ENCODE results near the gene PAM. TPM values are rescaled to one million over a fixed set of nuclear protein-coding genes. Genes with fewer than 3 reads are reported as not detected.
"Not testable (repeated sequence)": the region's sequence is repeated elsewhere in the genome, so short reads cannot be mapped to it uniquely, and the experiment has no call there.

The PAM gene
- polyA plus RNA-seq, 1 donor from 2014 or later = 363 TPM

DNA sequence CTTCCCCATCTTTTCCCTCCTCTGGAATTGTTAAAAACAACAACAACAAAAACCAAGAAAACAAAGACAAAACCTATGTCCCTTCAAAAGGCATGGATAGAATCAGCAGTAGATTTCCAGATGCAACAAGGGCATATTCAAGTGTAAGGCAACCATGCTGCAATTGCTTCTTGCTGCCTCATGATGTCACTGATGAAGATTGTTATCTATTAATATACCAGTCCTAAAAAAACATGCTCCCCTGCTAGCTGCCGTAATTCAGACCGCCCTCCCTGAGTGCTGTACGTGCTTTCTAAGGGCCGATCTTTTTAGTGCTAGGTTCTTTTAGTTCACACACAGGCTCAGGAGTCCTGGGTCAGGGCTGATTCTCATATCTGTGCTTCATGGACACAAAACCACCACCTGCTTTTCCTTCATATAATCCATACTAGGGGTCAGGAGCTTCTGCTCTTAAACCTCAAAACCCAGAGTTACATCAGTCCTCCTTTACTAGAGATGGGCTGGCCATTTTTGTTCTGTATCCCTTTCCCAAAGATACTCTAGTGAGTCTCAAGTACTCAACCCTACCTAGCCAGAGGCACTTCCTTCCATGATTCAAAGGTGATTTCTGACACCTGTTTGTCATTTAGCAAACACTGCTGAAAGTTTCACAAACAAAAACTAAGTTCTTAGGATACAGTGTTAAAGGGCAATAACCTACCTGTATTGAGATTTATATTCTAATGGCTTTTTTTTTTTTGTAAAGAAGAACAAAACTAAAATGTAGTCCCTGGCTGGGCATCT, 282.8 kb downstream of the PAM start:
- Histone ChIP-seq H3K9ac (ENCODE audit: low read length) (no peak overlapping the region), H3K36me3 (ENCODE audit: insufficient read depth, low read length) (no peaks in the 10 kb centered on the region), H3F3A (ENCODE audit: insufficient read depth, low read length, poor library complexity, severe bottlenecking) (no peaks in the 10 kb centered on the region), H2AFZ (ENCODE audit: low read depth, low read length) (no peak overlapping the region), H3K27ac (ENCODE audit: low read length) (no peak overlapping the region), H3K9me2 (ENCODE audit: insufficient read depth, low read length) (no peaks in the 10 kb centered on the region), H3K4me3 (ENCODE audit: low read length) (no peak overlapping the region), H4K20me1 (ENCODE audit: insufficient read depth) (no peaks in the 10 kb centered on the region), H3K27me3 (ENCODE audit: insufficient read depth, low read depth, low read length) (no peaks in the 10 kb centered on the region), H3K9me3 (ENCODE audit: low read length) (no peaks in the 10 kb centered on the region), H3K79me2 (replicated peaks; ENCODE audit: insufficient read depth, low read length) (no peaks in the 10 kb centered on the region), H3K4me2 (ENCODE audit: low read length) (no peak overlapping the region)
- TF ChIP-seq EP300 (conservative IDR thresholded peaks at IDR 0.05; ENCODE audit: poor library complexity, severe bottlenecking) (no peak), POLR2AphosphoS5 (IDR thresholded peaks at IDR 0.05) (no peak), MXI1 (conservative IDR thresholded peaks at IDR 0.05; ENCODE audit: poor library complexity, severe bottlenecking) (no peak)
- TF ChIP-seq, protein P1, sequence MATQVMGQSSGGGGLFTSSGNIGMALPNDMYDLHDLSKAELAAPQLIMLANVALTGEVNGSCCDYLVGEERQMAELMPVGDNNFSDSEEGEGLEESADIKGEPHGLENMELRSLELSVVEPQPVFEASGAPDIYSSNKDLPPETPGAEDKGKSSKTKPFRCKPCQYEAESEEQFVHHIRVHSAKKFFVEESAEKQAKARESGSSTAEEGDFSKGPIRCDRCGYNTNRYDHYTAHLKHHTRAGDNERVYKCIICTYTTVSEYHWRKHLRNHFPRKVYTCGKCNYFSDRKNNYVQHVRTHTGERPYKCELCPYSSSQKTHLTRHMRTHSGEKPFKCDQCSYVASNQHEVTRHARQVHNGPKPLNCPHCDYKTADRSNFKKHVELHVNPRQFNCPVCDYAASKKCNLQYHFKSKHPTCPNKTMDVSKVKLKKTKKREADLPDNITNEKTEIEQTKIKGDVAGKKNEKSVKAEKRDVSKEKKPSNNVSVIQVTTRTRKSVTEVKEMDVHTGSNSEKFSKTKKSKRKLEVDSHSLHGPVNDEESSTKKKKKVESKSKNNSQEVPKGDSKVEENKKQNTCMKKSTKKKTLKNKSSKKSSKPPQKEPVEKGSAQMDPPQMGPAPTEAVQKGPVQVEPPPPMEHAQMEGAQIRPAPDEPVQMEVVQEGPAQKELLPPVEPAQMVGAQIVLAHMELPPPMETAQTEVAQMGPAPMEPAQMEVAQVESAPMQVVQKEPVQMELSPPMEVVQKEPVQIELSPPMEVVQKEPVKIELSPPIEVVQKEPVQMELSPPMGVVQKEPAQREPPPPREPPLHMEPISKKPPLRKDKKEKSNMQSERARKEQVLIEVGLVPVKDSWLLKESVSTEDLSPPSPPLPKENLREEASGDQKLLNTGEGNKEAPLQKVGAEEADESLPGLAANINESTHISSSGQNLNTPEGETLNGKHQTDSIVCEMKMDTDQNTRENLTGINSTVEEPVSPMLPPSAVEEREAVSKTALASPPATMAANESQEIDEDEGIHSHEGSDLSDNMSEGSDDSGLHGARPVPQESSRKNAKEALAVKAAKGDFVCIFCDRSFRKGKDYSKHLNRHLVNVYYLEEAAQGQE (IDR thresholded peaks at IDR 0.05; ENCODE audit: borderline replicate concordance) = no peak
- TF ChIP-seq, protein P2, sequence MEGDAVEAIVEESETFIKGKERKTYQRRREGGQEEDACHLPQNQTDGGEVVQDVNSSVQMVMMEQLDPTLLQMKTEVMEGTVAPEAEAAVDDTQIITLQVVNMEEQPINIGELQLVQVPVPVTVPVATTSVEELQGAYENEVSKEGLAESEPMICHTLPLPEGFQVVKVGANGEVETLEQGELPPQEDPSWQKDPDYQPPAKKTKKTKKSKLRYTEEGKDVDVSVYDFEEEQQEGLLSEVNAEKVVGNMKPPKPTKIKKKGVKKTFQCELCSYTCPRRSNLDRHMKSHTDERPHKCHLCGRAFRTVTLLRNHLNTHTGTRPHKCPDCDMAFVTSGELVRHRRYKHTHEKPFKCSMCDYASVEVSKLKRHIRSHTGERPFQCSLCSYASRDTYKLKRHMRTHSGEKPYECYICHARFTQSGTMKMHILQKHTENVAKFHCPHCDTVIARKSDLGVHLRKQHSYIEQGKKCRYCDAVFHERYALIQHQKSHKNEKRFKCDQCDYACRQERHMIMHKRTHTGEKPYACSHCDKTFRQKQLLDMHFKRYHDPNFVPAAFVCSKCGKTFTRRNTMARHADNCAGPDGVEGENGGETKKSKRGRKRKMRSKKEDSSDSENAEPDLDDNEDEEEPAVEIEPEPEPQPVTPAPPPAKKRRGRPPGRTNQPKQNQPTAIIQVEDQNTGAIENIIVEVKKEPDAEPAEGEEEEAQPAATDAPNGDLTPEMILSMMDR (IDR thresholded peaks at IDR 0.05; ENCODE audit: poor library complexity, severe bottlenecking) = no peak

DNA sequence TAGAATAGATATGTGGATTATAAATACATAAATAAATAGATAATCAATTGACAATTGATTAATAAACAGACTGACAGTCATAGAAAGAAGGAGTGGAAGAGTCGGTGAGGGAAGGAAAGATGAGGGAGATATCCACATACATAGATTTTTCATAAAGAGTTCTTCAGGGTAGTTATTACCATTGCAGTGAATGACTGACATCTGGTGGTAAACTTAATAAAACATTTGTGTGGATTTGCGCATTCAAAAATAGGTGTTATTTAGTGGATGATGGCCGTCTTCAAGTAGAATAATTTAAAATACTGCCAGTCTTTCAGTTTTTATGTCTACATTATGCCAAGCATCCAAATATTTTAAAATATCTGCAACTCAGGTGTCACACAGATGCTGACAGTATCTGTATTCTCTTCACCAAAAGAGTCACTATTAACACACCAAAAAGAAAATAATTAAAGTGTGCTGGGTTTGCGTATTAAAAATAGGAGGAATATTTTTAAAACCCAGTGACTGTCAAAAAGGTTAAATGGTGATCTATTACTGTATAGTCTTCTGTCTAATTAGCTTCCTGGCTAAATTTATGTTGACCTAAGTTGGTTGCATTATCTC, 286.1 kb downstream of the PAM start:
- peak; percentile 91 for TF ChIP-seq SMC3 (conservative IDR thresholded peaks at IDR 0.05; ENCODE audit: poor library complexity)
- peak; percentile 90 for TF ChIP-seq RAD21 (conservative IDR thresholded peaks at IDR 0.05)
- TF ChIP-seq, protein P1 (IDR thresholded peaks at IDR 0.05; ENCODE audit: borderline replicate concordance) = no peak
- TF ChIP-seq, protein P2 (IDR thresholded peaks at IDR 0.05; ENCODE audit: poor library complexity, severe bottlenecking) = peak; percentile 77
- no peak overlapping the region for H3K4me2 ChIP-seq (ENCODE audit: low read length)

DNA sequence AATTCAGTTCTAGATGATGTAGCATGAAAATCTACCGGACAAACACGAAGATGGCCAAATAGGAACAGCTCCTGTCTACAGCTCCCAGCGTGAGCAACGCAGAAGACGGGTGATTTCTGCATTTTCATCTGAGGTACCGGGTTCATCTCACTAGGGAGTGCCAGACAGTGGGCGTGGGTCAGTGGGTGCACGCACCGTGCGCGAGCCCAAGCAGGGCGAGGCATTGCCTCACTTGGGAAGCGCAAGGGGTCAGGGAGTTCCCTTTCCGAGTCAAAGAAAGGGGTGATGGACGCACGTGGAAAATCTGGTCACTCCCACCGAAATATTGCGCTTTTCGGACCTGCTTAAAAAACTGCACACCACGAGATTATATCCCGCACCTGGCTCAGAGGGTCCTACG, 291.6 kb downstream of the PAM start:
- H3K36me3 ChIP-seq (ENCODE audit: insufficient read depth, low read length); H3K9ac ChIP-seq (ENCODE audit: low read length); H3K9me2 ChIP-seq (ENCODE audit: insufficient read depth, low read length); H2AFZ ChIP-seq (ENCODE audit: low read depth, low read length); H3F3A ChIP-seq (ENCODE audit: insufficient read depth, low read length, poor library complexity, severe bottlenecking); H3K27ac ChIP-seq (ENCODE audit: low read length); H3K79me2 ChIP-seq (replicated peaks; ENCODE audit: insufficient read depth, low read length); H3K4me2 ChIP-seq (ENCODE audit: low read length); H3K27me3 ChIP-seq (ENCODE audit: insufficient read depth, low read depth, low read length); H3K4me3 ChIP-seq (ENCODE audit: low read length); H4K20me1 ChIP-seq (ENCODE audit: insufficient read depth); H3K9me3 ChIP-seq (ENCODE audit: low read length): not testable (repeated sequence)

More for the DNA sequence above, 286.1 kb downstream of the PAM start:
- Histone ChIP-seq H3K4me3 (ENCODE audit: low read length) (no peak overlapping the region), H3K79me2 (replicated peaks; ENCODE audit: insufficient read depth, low read length) (no peaks in the 10 kb centered on the region), H3K9me2 (ENCODE audit: insufficient read depth, low read length) (no peaks in the 10 kb centered on the region), H3K36me3 (ENCODE audit: insufficient read depth, low read length) (no peaks in the 10 kb centered on the region), H3K27ac (ENCODE audit: low read length) (no peak overlapping the region), H3F3A (ENCODE audit: insufficient read depth, low read length, poor library complexity, severe bottlenecking) (no peaks in the 10 kb centered on the region), H4K20me1 (ENCODE audit: insufficient read depth) (no peaks in the 10 kb centered on the region), H2AFZ (ENCODE audit: low read depth, low read length) (no peak overlapping the region), H3K9me3 (ENCODE audit: low read length) (no peaks in the 10 kb centered on the region), H3K9ac (ENCODE audit: low read length) (no peak overlapping the region), H3K27me3 (ENCODE audit: insufficient read depth, low read depth, low read length) (no peaks in the 10 kb centered on the region)

Measured in neural cell (in vitro differentiated cells).